Gastroesophageal sphincter (tissue), 3 donors: Measurements from ENCODE around the gene CD93.

ENCODE experiments used
- CTCF ChIP-seq, 4 experiments: fragments of 200-600 bp in 2 of 4; fragments of 450-650 bp in 2 of 4; sonication (generic) in 1 of 4; IDR thresholded peaks; one replicate each; pipeline ENCODE4 v1.5.1; 2017 to 2019; ENCODE audit warnings: antibody characterized with exemption in 4 of 4, mild to moderate bottlenecking in 2 of 4, moderate library complexity in 2 of 4
- POLR2A ChIP-seq, 2 donors: fragments of 450-650 bp; IDR thresholded peaks; one replicate each; pipeline ENCODE4 v1.6.1; 2017; ENCODE audit warnings: antibody characterized with exemption in 2 of 2, mild to moderate bottlenecking in 2 of 2, moderate library complexity in 1 of 2
- POLR2AphosphoS5 ChIP-seq: sonication (generic); formaldehyde crosslinking; IDR thresholded peaks from one replicate; pipeline ENCODE4 v1.6.1; 2017; ENCODE audit warnings: antibody characterized with exemption

GRCh38 chr20:23108871-23109270 is 22.7 kb upstream of the CD93 start:
- TF ChIP-seq CTCF (IDR thresholded peaks at IDR 0.05) = no peak
- TF ChIP-seq POLR2AphosphoS5 = no peak
- TF ChIP-seq POLR2A (IDR thresholded peaks at IDR 0.05) = no peak
